Measurements from ENCODE around the gene SIGLEC8.

DNA sequence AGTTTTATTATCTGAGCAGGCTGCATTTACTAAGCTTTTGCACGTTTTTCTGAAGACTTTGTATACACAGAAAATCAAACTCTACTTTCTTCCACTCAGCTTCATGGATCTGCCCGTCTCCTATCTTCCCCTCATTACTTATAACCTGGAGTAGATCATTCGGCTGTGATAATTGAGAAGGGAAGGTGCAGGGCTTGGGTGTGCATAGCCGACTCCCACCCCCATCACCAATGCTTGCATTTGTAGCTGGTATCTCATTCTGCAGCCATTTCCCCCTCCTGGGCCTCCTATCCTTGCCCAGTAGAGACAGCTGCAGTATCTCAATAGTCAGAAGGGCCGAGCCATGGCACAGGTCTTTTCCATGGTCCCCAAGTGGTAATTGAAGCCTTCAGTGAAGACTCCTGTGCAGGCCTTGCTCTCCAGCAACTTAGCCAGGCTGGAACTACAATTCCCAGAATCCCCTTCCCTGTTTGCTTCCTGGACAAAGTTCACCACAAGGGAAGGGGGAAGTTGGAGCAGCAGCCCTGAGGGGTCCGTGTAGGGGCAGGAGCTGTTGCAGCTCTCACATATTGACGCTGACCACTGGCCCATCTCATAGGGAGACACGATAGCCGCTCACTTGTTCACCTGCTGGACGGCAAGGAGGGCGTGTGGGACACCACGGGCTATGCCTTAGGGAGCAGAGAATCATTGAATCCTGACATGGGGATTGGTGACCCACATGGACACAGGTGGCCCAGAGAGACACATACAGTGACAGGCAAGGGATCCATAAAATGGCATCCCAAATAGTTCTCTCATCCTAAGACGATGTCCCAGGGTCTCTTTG is 2.1 kb upstream of the SIGLEC8 start:
- TF ChIP-seq, protein P1, sequence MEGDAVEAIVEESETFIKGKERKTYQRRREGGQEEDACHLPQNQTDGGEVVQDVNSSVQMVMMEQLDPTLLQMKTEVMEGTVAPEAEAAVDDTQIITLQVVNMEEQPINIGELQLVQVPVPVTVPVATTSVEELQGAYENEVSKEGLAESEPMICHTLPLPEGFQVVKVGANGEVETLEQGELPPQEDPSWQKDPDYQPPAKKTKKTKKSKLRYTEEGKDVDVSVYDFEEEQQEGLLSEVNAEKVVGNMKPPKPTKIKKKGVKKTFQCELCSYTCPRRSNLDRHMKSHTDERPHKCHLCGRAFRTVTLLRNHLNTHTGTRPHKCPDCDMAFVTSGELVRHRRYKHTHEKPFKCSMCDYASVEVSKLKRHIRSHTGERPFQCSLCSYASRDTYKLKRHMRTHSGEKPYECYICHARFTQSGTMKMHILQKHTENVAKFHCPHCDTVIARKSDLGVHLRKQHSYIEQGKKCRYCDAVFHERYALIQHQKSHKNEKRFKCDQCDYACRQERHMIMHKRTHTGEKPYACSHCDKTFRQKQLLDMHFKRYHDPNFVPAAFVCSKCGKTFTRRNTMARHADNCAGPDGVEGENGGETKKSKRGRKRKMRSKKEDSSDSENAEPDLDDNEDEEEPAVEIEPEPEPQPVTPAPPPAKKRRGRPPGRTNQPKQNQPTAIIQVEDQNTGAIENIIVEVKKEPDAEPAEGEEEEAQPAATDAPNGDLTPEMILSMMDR (IDR thresholded peaks at IDR 0.05), result no peak
- no peak for TF ChIP-seq POLR2A (IDR thresholded peaks at IDR 0.05)

Measured in uterus (tissue), 2 donors.